ENCODE measurements around the gene S100A14.
A peak's percentile ranks its signal among the peaks of the same experiment; 100 is the strongest.
"Not testable (repeated sequence)": the region's sequence is repeated elsewhere in the genome, so short reads cannot be mapped to it uniquely, and the experiment has no call there.

The S100A14 gene

DNA sequence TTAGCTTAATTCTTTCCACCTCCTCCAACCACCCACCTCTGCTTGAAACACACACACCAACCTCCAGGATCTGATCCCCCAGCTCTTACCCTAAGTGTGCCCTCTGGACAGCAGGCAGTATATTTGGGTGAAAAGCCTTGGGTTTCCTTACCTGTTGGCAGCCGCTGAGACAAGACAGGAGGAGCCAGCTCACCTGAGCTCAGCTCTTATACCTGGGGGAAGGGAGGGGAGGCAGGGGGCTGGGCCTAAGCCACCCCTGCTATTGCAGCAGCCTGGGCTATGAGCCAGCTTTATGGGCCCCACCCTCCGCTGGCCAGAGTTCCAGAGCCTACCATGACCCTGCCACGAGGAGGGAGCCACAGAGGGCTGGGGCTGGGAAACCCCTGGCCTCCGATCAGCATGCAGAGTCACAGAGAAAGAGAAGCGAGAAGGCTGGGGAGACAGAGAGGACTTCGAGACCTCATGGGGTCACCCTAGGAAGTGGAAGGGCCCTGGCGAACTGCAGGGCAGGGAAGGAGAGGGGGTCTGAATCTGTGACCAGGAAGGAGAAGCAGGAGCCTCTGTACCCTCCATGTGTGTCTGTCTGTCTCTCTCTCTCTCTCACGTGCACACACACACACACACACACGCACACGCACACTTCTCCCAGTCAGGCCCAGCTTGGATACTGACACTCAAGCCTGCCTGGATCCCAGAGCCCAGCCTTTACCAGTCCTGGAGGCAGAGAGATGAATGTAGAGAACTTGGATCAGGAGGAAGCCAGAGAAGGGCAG lies at the start of gene S100A14:
Gene S100A14 (minus strand): TSS at position 182 of the 773 bp plus-strand sequence. CDS start 467 bp downstream, outside the sequence.
- DNase-seq (ENCODE audit: low spot score): no peak

- no peak for DNase-seq (ENCODE audit: low spot score)
These were observed 47.1 kb upstream of the S100A14 start for GRCh38 chr1:153663211-153663610.

GRCh38 chr1:153662269-153662668 lies 46.1 kb upstream of the S100A14 start:
- no peak for DNase-seq (ENCODE audit: low spot score)

GRCh38 chr1:153661111-153661708 lies 45.1 kb upstream of the S100A14 start:
- no peak for DNase-seq (ENCODE audit: low spot score)

- no peak for DNase-seq (ENCODE audit: low spot score)
These were observed 43.5 kb upstream of the S100A14 start for GRCh38 chr1:153659656-153660055.

DNA sequence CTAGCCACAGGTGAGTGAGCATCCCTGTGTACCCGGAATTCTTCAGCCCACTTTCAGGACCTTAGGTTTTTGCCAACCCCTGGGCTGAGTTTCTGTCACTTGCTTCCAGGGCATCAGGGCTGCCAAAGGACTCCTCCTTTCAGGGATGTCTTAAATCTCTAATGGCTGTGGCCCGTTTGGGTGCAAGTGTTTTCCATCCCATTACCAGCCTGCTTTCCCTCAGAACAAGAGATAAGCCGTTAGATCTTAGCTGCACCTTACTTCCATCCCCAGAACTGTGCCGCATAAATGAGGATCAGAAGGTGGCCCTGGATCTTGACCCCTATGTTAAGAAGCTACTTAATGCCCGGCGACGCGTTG lies 43.0 kb upstream of the S100A14 start:
- DNase-seq (ENCODE audit: low spot score): no peak

DNA sequence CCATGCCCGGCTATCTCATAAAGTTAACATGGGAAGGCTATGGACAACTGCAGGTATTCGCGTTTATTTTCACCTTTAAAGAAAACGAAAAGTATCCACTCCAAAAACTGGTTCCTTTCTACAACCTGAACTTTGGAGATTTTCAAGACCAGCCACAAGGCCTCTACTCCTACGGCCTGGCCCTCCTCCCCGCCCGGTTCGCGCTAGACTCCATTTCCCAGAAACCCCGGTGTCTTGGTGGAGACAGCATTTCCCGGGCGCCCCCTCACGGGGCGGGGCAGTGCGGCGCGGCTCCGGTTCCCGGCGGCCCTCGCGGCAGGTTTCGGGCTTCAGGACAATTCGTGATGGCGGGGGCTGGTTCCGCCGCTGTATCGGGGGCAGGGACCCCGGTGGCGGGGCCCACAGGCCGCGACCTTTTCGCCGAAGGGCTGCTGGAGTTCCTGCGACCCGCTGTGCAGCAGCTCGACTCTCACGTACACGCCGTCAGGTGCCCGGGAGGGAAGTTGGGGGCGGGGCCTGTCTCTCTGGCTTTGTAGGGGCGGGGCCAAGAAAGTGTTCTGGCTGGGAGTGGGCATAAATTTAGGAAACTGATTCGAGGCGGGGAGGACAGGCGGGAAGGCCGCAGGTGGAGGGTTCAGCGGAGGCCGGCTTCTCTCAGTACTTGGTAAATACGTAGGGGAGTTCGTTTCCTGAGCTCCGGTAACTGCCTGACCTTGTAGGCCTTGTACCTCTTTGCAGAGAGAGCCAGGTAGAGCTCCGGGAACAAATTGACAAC lies 42.5 kb upstream of the S100A14 start, which contains the start of gene SNAPIN:
Gene SNAPIN (plus strand): TSS at position 304 of the 775 bp plus-strand sequence. CDS start 41 bp downstream, at position 345.
- DNase-seq (ENCODE audit: low spot score): peak; percentile 89

DNA sequence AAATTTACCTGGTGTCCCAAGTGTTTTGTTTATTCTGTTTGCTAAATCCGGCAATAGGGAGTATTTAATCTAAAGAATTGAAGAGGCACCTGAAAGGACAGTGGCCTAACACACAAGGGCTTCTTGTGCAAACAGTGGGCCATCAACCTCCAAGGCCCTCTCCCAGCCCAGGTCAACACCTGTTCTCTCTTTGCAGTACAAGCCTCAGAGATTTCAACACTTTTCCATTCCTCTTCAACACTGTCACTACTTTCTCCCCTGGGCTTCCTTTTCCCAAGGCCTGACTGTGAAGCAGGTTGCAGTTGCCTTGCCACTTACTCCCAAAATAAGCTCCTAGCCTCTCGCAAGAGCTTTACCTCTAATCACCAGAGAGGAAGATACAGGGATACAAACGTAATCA lies 39.2 kb upstream of the S100A14 start:
- DNase-seq (ENCODE audit: low spot score): no peak

DNA sequence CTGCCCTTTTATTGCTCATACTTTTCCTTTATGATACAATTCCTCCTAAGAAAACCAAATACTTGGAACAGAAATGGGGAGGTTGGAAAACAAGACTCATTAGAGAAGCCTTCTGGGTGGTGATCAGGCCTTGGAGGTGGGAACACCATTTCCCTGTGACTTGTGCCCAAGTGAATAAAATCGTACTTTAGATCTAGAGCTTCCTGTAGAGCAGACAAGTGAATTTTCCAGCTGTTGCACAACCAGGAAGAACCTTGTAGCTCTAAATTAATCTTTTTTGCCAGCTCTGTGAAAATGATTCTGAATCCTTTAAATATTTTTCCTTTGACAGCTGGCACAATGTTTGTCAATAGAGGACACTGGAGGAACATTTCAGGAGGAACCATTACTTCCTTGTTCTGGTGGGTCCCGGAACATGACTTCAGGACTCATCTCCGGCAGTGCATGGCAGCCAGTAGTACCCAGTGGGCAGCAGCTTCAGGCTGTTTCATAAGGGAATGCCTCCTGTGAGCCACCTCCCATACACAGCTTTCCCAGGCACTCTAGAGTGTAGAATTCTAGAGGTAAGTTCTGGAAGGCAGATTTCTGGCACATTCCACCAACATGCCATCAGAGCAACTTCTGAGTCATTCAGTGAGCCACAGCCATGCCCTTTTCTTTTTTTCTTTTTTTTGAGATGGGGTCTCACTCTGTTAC lies 36.8 kb upstream of the S100A14 start:
- DNase-seq (ENCODE audit: low spot score): peak; percentile 62

GRCh38 chr1:153651771-153652170 lies 35.6 kb upstream of the S100A14 start:
- DNase-seq (ENCODE audit: low spot score): no peak

DNA sequence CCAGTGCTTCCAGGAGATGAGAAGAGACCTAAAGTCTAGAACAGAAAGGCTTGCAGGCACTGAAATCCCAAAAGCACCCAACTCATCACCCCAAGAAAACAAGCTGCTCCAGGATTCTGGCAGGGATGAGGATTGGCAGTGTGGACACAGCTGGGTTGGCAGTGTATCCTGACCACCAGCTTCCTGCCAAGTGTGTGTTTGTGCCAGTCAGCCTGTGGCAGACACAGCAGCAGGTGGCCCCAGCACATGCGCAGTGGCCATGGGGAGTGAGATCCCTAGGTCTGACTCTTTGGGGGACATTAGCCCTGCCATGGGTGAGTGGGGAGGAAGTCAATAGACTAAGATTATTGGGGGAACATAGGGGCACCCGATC lies 33.7 kb upstream of the S100A14 start:
- DNase-seq (ENCODE audit: low spot score): no peak

- no peak for DNase-seq (ENCODE audit: low spot score)
These were observed 33.2 kb upstream of the S100A14 start for GRCh38 chr1:153649137-153649862.

DNA sequence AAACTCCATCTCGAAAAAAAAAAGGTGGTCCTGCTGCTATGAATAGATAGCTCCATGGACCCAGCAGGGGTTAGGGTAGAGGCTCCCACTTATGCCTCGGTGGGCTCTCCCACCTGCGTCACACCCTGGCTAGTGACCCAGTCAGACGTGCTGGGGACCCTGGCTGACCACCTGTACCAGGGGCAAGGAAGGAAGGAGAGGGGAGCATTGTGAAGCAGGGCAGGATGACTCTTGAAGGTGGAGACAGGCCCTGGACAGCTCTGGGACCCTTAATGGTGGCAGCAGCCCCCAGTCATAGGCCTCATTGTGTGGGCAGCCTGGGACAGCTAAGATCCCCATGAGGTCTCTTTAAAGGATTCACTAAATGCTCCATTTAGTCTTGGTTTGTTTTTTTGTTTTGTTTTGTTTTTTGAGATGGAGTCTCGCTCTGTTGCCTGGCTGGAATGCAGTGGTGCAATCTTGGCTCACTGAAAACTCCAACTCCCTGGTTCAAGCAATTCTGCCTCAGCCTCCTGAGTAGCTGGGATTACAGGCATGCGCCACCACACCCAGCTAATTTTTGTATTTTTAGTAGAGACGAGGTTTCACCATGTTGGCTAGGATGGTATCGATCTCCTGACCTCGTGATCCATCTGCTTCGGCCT lies 32.0 kb upstream of the S100A14 start:
- no peak for DNase-seq (ENCODE audit: low spot score)

GRCh38 chr1:153647346-153647714 lies 31.2 kb upstream of the S100A14 start:
- no peak for DNase-seq (ENCODE audit: low spot score)

DNA sequence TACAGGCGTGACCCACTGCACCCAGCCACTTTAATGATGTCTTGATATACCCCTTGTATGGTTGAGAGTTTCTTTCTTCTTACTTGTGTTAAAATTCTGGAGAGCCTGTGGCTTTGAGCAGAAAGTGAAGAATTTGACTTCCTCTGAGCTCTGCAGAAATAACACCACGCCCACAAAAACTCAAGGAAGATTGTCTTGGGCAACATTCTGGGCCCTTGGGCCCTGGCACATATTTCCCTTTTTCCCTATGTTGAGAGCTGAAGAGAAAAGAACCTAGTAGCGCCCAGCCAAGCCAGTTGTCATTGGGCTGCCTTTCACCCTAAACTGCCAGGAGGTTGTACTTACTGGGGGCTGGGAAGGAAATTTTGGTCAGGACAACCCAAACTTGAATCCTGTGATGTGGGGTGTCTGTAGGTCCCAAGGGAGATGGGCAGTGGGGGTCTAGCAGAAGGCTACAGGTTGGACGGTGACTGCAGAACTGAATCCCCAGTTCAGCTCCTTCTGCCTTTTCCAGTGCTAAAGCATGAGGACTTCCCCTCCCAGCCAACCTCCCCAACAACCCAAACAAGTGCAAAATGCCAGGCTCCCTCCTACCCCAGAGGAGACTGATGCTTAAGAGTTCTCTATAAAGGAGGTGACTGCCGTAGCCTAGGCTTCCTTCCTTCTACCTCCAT lies 30.7 kb upstream of the S100A14 start:
- DNase-seq (ENCODE audit: low spot score): no peak

GRCh38 chr1:153643816-153644215 lies 27.7 kb upstream of the S100A14 start:
- no peak for DNase-seq (ENCODE audit: low spot score)

DNA sequence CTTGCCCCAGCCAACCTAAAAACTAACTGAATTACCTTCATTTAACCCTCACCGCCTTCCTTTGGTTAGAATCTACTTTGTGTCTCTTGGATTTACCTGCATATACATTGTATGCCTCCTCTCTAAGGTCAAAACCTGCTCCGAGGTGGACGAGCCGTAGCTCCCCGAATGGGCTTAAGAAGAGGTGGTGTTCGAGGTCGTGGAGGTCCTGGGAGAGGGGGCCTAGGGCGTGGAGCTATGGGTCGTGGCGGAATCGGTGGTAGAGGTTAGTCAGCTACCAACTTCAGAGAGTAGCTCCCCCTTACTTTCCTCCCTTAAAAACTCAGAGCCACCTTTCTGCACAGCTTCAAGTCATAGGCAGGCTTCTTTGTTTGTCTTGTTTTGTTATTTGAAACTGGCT lies 27.0 kb upstream of the S100A14 start:
- DNase-seq (ENCODE audit: low spot score): no peak

- DNase-seq (ENCODE audit: low spot score): no peak
These were observed 26.0 kb upstream of the S100A14 start for GRCh38 chr1:153642161-153642560.

GRCh38 chr1:153640861-153641260 lies 24.7 kb upstream of the S100A14 start:
- DNase-seq (ENCODE audit: low spot score): no peak

GRCh38 chr1:153640213-153640612 lies 24.1 kb upstream of the S100A14 start:
- not testable (repeated sequence) for DNase-seq (ENCODE audit: low spot score)

- DNase-seq (ENCODE audit: low spot score): no peak
These were observed 23.2 kb upstream of the S100A14 start for GRCh38 chr1:153639280-153639679.
